Measurements from ENCODE around the gene KYNU.
A peak's percentile ranks its signal among the peaks of the same experiment; 100 is the strongest.
"Not testable (repeated sequence)": the region's sequence is repeated elsewhere in the genome, so short reads cannot be mapped to it uniquely, and the experiment has no call there.

Gene KYNU

GRCh38 chr2:142918624-142919023, 41.2 kb downstream of the KYNU start:
- no peak for DNase-seq (ENCODE audit: low read depth)

- DNase-seq (ENCODE audit: low read depth) = no peak
These were observed 43.1 kb downstream of the KYNU start for GRCh38 chr2:142920571-142920970.

GRCh38 chr2:142926445-142926844, 49.0 kb downstream of the KYNU start:
- no peak for DNase-seq (ENCODE audit: low read depth)

GRCh38 chr2:142930835-142931398, 53.5 kb downstream of the KYNU start:
- DNase-seq (ENCODE audit: low read depth) = no peak

- DNase-seq (ENCODE audit: low read depth) = no peak
These were observed 56.5 kb downstream of the KYNU start for GRCh38 chr2:142933916-142934315.

GRCh38 chr2:142935563-142936089, 58.2 kb downstream of the KYNU start:
- no peak for DNase-seq (ENCODE audit: low read depth)

GRCh38 chr2:142936629-142937028, 59.2 kb downstream of the KYNU start:
- DNase-seq (ENCODE audit: low read depth) = no peak

- DNase-seq (ENCODE audit: low read depth) = no peak
These were observed 59.9 kb downstream of the KYNU start for GRCh38 chr2:142937347-142937746.

- no peak for DNase-seq (ENCODE audit: low read depth)
These were observed 60.8 kb downstream of the KYNU start for GRCh38 chr2:142938240-142938639.

- no peak for DNase-seq (ENCODE audit: low read depth)
These were observed 63.3 kb downstream of the KYNU start for GRCh38 chr2:142940606-142941223.

- no peak for DNase-seq (ENCODE audit: low read depth)
These were observed 65.2 kb downstream of the KYNU start for GRCh38 chr2:142942690-142943089.

- DNase-seq (ENCODE audit: low read depth) = peak; percentile 3
These were observed 66.8 kb downstream of the KYNU start for GRCh38 chr2:142944264-142944663.

GRCh38 chr2:142944721-142945120, 67.3 kb downstream of the KYNU start:
- DNase-seq (ENCODE audit: low read depth) = no peak

GRCh38 chr2:142946941-142947340, 69.5 kb downstream of the KYNU start:
- DNase-seq (ENCODE audit: low read depth) = no peak

GRCh38 chr2:142948723-142949122, 71.3 kb downstream of the KYNU start:
- DNase-seq (ENCODE audit: low read depth) = not testable (repeated sequence)

- not testable (repeated sequence) for DNase-seq (ENCODE audit: low read depth)
These were observed 72.9 kb downstream of the KYNU start for GRCh38 chr2:142950323-142950722.

- DNase-seq (ENCODE audit: low read depth) = no peak
These were observed 73.9 kb downstream of the KYNU start for GRCh38 chr2:142951190-142952007.

- DNase-seq (ENCODE audit: low read depth) = no peak
These were observed 74.6 kb downstream of the KYNU start for GRCh38 chr2:142952018-142952417.

- no peak for DNase-seq (ENCODE audit: low read depth)
These were observed 75.5 kb downstream of the KYNU start for GRCh38 chr2:142952793-142953494.

- no peak for DNase-seq (ENCODE audit: low read depth)
These were observed 77.0 kb downstream of the KYNU start for GRCh38 chr2:142954493-142954892.

GRCh38 chr2:142957144-142957543, 79.7 kb downstream of the KYNU start:
- DNase-seq (ENCODE audit: low read depth) = no peak

GRCh38 chr2:142961202-142961601, 83.7 kb downstream of the KYNU start:
- DNase-seq (ENCODE audit: low read depth) = no peak

Measured in GM04503 (cell line).